DLD1 (cell line): ENCODE data around the gene ZNF524.
"Not testable (repeated sequence)": the region's sequence is repeated elsewhere in the genome, so short reads cannot be mapped to it uniquely, and the experiment has no call there.

Experiments used
- in situ Hi-C: cut with HindIII; loops from 2 replicates; pipeline ENCODE4 v1.10.0; 2017; ENCODE audit warnings: low sequenced_read_pairs

ZNF524 gene

GRCh38 chr19:55599842-55600661 lies at the start of gene ZNF524:
ZNF524 (plus strand) TSS chr19:55600288; CDS start chr19:55602113, 1,825 bp downstream.
- in situ Hi-C loops, result no loop called here

- in situ Hi-C loops, result no loop called here
Measured at GRCh38 chr19:55550321-55550650, 49.8 kb upstream of the ZNF524 start.

GRCh38 chr19:55552206-55552605 lies 47.9 kb upstream of the ZNF524 start:
- in situ Hi-C loops, result no loop called here

GRCh38 chr19:55552620-55553019 lies 47.5 kb upstream of the ZNF524 start:
- in situ Hi-C loops, result no loop called here

GRCh38 chr19:55553217-55554182 lies 46.6 kb upstream of the ZNF524 start:
- in situ Hi-C loops, result no loop called here

- in situ Hi-C loops, result no loop called here
Measured at GRCh38 chr19:55554302-55554701, 45.8 kb upstream of the ZNF524 start.

GRCh38 chr19:55554741-55555152 lies 45.3 kb upstream of the ZNF524 start:
- in situ Hi-C loops, result no loop called here

- in situ Hi-C loops, result no loop called here
Measured at GRCh38 chr19:55559684-55560083, 40.4 kb upstream of the ZNF524 start.

GRCh38 chr19:55563261-55563690 lies 36.8 kb upstream of the ZNF524 start:
- in situ Hi-C loops, result no loop called here

- in situ Hi-C loops, result no loop called here
Measured at GRCh38 chr19:55566823-55567222, 33.3 kb upstream of the ZNF524 start.

GRCh38 chr19:55567708-55568328 lies 32.3 kb upstream of the ZNF524 start:
- in situ Hi-C loops, result no loop called here

GRCh38 chr19:55569477-55569876 lies 30.6 kb upstream of the ZNF524 start:
- in situ Hi-C loops, result not testable (repeated sequence)

GRCh38 chr19:55573929-55574328 lies 26.2 kb upstream of the ZNF524 start:
- in situ Hi-C loops, result not testable (repeated sequence)

- in situ Hi-C loops, result no loop called here
Measured at GRCh38 chr19:55576746-55577145, 23.3 kb upstream of the ZNF524 start.

GRCh38 chr19:55578031-55578760 lies 21.9 kb upstream of the ZNF524 start:
- in situ Hi-C loops, result no loop called here

- in situ Hi-C loops, result no loop called here
Measured at GRCh38 chr19:55578761-55579747, 21.0 kb upstream of the ZNF524 start.

GRCh38 chr19:55579766-55580621 lies 20.1 kb upstream of the ZNF524 start:
- in situ Hi-C loops, result no loop called here

GRCh38 chr19:55580628-55581144 lies 19.4 kb upstream of the ZNF524 start, which contains the start of gene ZNF579:
ZNF579 (minus strand) TSS chr19:55580848; CDS start chr19:55579639, 1,209 bp downstream.
- in situ Hi-C loops, result no loop called here
